HEK293 (cell line): Measurements from ENCODE around the gene VRK1.

Source experiments
- ATF2 ChIP-seq: fragments of 450-650 bp; formaldehyde crosslinking; IDR thresholded peaks from 2 replicates; pipeline ENCODE4 v1.5.1; 2016; ENCODE audit warnings: missing biosample characterization, missing genetic modification characterization, low read depth
- EGR2 ChIP-seq: fragments of 450-650 bp; formaldehyde crosslinking; IDR thresholded peaks from 2 replicates; pipeline ENCODE4 v1.5.1; 2016; ENCODE audit warnings: low read depth, missing biosample characterization, missing genetic modification characterization
- REPIN1 ChIP-seq: fragments of 450-650 bp; formaldehyde crosslinking; IDR thresholded peaks from 2 replicates; pipeline ENCODE4 v1.5.1; 2017; ENCODE audit warnings: missing biosample characterization, missing genetic modification characterization, low read depth
- SP2 ChIP-seq: fragments of 450-650 bp; formaldehyde crosslinking; IDR thresholded peaks from 2 replicates; pipeline ENCODE4 v1.5.1; 2016; ENCODE audit warnings: missing biosample characterization, missing genetic modification characterization
- YY1 ChIP-seq: fragments of 450-650 bp; formaldehyde crosslinking; IDR thresholded peaks from 2 replicates; pipeline ENCODE4 v1.5.1; 2018; ENCODE audit warnings: missing biosample characterization, missing genetic modification characterization
- ZBTB7A ChIP-seq: fragments of 450-650 bp; formaldehyde crosslinking; IDR thresholded peaks from 2 replicates; pipeline ENCODE4 v1.5.1; 2016; ENCODE audit warnings: low read depth, missing biosample characterization, missing genetic modification characterization
- ZNF138 ChIP-seq: fragments of 450-650 bp; formaldehyde crosslinking; IDR thresholded peaks from 2 replicates; pipeline ENCODE4 v1.5.1; 2016; ENCODE audit warnings: missing biosample characterization, missing genetic modification characterization, borderline replicate concordance
- ZNF211 ChIP-seq: fragments of 450-650 bp; formaldehyde crosslinking; IDR thresholded peaks from 2 replicates; pipeline ENCODE4 v1.5.1; 2016; ENCODE audit warnings: low read depth, missing biosample characterization, missing genetic modification characterization
- ZNF398 ChIP-seq: fragments of 450-650 bp; formaldehyde crosslinking; IDR thresholded peaks from 2 replicates; pipeline ENCODE4 v1.5.1; 2017; ENCODE audit warnings: missing biosample characterization, missing genetic modification characterization
- ZSCAN23 ChIP-seq: fragments of 450-650 bp; formaldehyde crosslinking; IDR thresholded peaks from 2 replicates; pipeline ENCODE4 v1.5.1; 2016; ENCODE audit warnings: missing biosample characterization, missing genetic modification characterization
- ZXDB ChIP-seq: fragments of 450-650 bp; formaldehyde crosslinking; IDR thresholded peaks from 2 replicates; pipeline ENCODE4 v1.5.1; 2016; ENCODE audit warnings: missing biosample characterization, missing genetic modification characterization
- TF ChIP-seq, protein P1 (sequence below): fragments of 450-650 bp; formaldehyde crosslinking; IDR thresholded peaks from 2 replicates; pipeline ENCODE4 v1.5.1; 2016; ENCODE audit warnings: missing biosample characterization, missing genetic modification characterization

DNA sequence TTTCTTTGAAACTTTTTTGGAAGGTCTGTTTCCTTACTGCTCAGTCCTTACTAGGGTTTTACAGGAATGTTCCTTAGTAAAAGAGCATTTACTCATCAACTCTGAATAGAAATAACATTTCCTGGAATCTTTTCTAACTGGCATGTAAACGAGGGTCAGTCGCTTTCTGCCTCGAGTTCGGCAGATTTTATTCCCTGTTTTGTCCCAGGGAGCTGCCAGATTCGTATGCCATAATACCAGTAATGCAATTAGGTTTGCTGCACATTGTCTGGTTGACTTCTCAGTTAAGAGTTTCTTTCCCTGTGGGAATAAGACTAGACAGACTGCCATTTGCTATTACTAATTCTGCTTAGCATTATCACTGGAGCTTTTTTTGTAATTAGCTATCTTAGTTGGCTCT, 91.9 kb downstream of the VRK1 start:
- TF ChIP-seq ZNF211 (tag by site-specific recombination), result no peak
- TF ChIP-seq EGR2 (tag by site-specific recombination), result no peak
- TF ChIP-seq ZNF138 (tag by site-specific recombination), result no peak
- no peak for TF ChIP-seq YY1 (tag by site-specific recombination)
- no peak for TF ChIP-seq ZBTB7A
- no peak for TF ChIP-seq ZSCAN23 (tag by site-specific recombination)
- no peak for TF ChIP-seq ATF2 (tag by site-specific recombination)
- TF ChIP-seq, protein P1, sequence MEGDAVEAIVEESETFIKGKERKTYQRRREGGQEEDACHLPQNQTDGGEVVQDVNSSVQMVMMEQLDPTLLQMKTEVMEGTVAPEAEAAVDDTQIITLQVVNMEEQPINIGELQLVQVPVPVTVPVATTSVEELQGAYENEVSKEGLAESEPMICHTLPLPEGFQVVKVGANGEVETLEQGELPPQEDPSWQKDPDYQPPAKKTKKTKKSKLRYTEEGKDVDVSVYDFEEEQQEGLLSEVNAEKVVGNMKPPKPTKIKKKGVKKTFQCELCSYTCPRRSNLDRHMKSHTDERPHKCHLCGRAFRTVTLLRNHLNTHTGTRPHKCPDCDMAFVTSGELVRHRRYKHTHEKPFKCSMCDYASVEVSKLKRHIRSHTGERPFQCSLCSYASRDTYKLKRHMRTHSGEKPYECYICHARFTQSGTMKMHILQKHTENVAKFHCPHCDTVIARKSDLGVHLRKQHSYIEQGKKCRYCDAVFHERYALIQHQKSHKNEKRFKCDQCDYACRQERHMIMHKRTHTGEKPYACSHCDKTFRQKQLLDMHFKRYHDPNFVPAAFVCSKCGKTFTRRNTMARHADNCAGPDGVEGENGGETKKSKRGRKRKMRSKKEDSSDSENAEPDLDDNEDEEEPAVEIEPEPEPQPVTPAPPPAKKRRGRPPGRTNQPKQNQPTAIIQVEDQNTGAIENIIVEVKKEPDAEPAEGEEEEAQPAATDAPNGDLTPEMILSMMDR (tag by site-specific recombination), result no peak
- no peak for TF ChIP-seq SP2 (tag by site-specific recombination)
- TF ChIP-seq ZXDB (tag by site-specific recombination), result no peak
- TF ChIP-seq ZNF398 (tag by site-specific recombination), result no peak
- TF ChIP-seq REPIN1 (tag by site-specific recombination), result no peak
